Smooth muscle cell (in vitro differentiated cells): Measurements from ENCODE around the gene RBFOX2. TPM values are rescaled to one million over a fixed set of nuclear protein-coding genes. Genes with fewer than 3 reads are reported as not detected.

ENCODE experiments used
- DNase-seq: peaks from one replicate; lab custom pipeline; 2025; ENCODE audit not compliant: unreplicated experiment; lab: John Stamatoyannopoulos, UW
- H2AFZ ChIP-seq: fragments of 200-600 bp; sonication (generic); 2 replicates; pipeline ENCODE4 v1.6.0; 2016; ENCODE audit warnings: antibody characterized with exemption, low read depth, mild to moderate bottlenecking
- H3F3A ChIP-seq: fragments of 200-600 bp; sonication (generic); 2 replicates; pipeline ENCODE4 v1.6.0; 2017; ENCODE audit warnings: antibody characterized with exemption, low read depth
- H3K27ac ChIP-seq: fragments of 200-600 bp; sonication (generic); 2 replicates; pipeline ENCODE4 v1.5.1; 2016; ENCODE audit warnings: low read depth, mild to moderate bottlenecking
- H3K27me3 ChIP-seq: fragments of 200-600 bp; sonication (generic); 2 replicates; pipeline ENCODE4 v1.6.1; 2016; ENCODE audit warnings: low read depth, mild to moderate bottlenecking
- H3K36me3 ChIP-seq: fragments of 200-600 bp; sonication (generic); 2 replicates; pipeline ENCODE4 v1.5.1; 2016; ENCODE audit warnings: low read depth
- H3K4me1 ChIP-seq: fragments of 200-600 bp; sonication (generic); 2 replicates; pipeline ENCODE4 v1.5.1; 2016; ENCODE audit warnings: low read depth
- H3K4me2 ChIP-seq: fragments of 200-600 bp; sonication (generic); 2 replicates; pipeline ENCODE4 v1.6.0; 2016; ENCODE audit warnings: mild to moderate bottlenecking
- H3K4me3 ChIP-seq: fragments of 200-600 bp; sonication (generic); 2 replicates; pipeline ENCODE4 v1.5.1; 2016; ENCODE audit warnings: mild to moderate bottlenecking
- H3K79me2 ChIP-seq: fragments of 200-600 bp; sonication (generic); 2 replicates; pipeline ENCODE4 v1.6.0; 2016; ENCODE audit warnings: low read depth, mild to moderate bottlenecking
- H3K9ac ChIP-seq: fragments of 200-600 bp; sonication (generic); 2 replicates; pipeline ENCODE4 v1.6.0; 2016; ENCODE audit warnings: low read depth
- H3K9me3 ChIP-seq: fragments of 200-600 bp; sonication (generic); replicated peaks from 2 replicates; pipeline ENCODE4 v1.5.1; 2016; ENCODE audit warnings: low read depth
- H4K20me1 ChIP-seq: fragments of 200-600 bp; sonication (generic); 2 replicates; pipeline ENCODE4 v1.6.0; 2016; ENCODE audit warnings: low read depth
- CTCF ChIP-seq: fragments of 200-600 bp; sonication (generic); IDR thresholded peaks from 2 replicates; pipeline ENCODE4 v1.5.1; 2017; ENCODE audit warnings: borderline replicate concordance, mild to moderate bottlenecking, antibody characterized with exemption; ENCODE audit not compliant: insufficient read depth, poor library complexity, severe bottlenecking
- WGBS: methylation state at CpG from one replicate; pipeline ENCODE4 v1.1.7; 2016; ENCODE audit warnings: low lambda C conversion rate; 5-methylcytosine and 5-hydroxymethylcytosine counted together
- polyA plus RNA-seq: library from polyadenylated mRNA; unstranded; fragments of >200 nt; fragmentation: Nextera tagmentation; extraction: Ambion mirVana; gene quantifications from 2 replicates; pipeline ENCODE4 v1.2.1, GENCODE V29; 2016
- total RNA-seq: library from RNA; depleted of rRNA; stranded (reverse); fragments of >200 nt; gene quantifications from 2 replicates; pipeline ENCODE4 v1.2.3, GENCODE V29; 2014

RBFOX2 gene
- total and polyA plus RNA-seq, 2 experiments from 2014 or later = 128 to 144 TPM

GRCh38 chr22:35721960-35722359 is 306.7 kb downstream of the RBFOX2 start:
- Histone ChIP-seq H3K4me1 (no peaks in the 10 kb centered on the region), H3K9ac (no peak overlapping the region), H3K36me3 (no peaks in the 10 kb centered on the region), H2AFZ (no peak overlapping the region), H3K4me2 (no peak overlapping the region), H3K9me3 (no peaks in the 10 kb centered on the region), H3K79me2 (no peaks in the 10 kb centered on the region), H3K27me3 (no peaks in the 10 kb centered on the region), H4K20me1 (no peaks in the 10 kb centered on the region), H3K4me3 (no peak overlapping the region), H3K27ac (no peak overlapping the region), H3F3A (no peaks in the 10 kb centered on the region)
- no peak for TF ChIP-seq CTCF
- 78% methylated on average over 4 of the region's 4 CpGs for WGBS
- no peak for DNase-seq

GRCh38 chr22:35719212-35719875 is 309.3 kb downstream of the RBFOX2 start:
- H3K4me2 ChIP-seq = no peak overlapping the region
- H3K79me2 ChIP-seq = no peaks in the 10 kb centered on the region
- no peaks in the 10 kb centered on the region for H3K4me1 ChIP-seq
- H3K27ac ChIP-seq = no peak overlapping the region
- H3K36me3 ChIP-seq = no peaks in the 10 kb centered on the region
- H3F3A ChIP-seq = no peaks in the 10 kb centered on the region
- no peaks in the 10 kb centered on the region for H3K9me3 ChIP-seq
- TF ChIP-seq CTCF = no peak
- H3K4me3 ChIP-seq = no peak overlapping the region
- H2AFZ ChIP-seq = no peak overlapping the region
- WGBS = 88% methylated on average over 15 of the region's 15 CpGs
- DNase-seq = no peak
- no peaks in the 10 kb centered on the region for H3K27me3 ChIP-seq
- no peaks in the 10 kb centered on the region for H4K20me1 ChIP-seq
- no peak overlapping the region for H3K9ac ChIP-seq

GRCh38 chr22:35717572-35717971 is 311.1 kb downstream of the RBFOX2 start, which contains the start of gene APOL5:
Gene APOL5, plus strand, starts transcription at chr22:35717872. Its CDS starts 0 bp downstream, at chr22:35717872.
- TF ChIP-seq CTCF = no peak
- no peak within 1 kb of the TSS for H3K4me3 ChIP-seq
- H3K27me3 ChIP-seq = no peaks in the 10 kb centered on the region
- no peaks in the 10 kb centered on the region for H3F3A ChIP-seq
- H4K20me1 ChIP-seq = no peaks in the 10 kb centered on the region
- H3K79me2 ChIP-seq = no peaks in the 10 kb centered on the region
- 88% methylated on average over 3 of the region's 3 CpGs for WGBS
- no peaks in the 10 kb centered on the region for H3K4me1 ChIP-seq
- no peaks in the 10 kb centered on the region for H3K9me3 ChIP-seq
- no peak within 1 kb of the TSS for H2AFZ ChIP-seq
- H3K27ac ChIP-seq = no peak within 1 kb of the TSS
- no peaks in the 10 kb centered on the region for H3K36me3 ChIP-seq
- DNase-seq = no peak
- no peak within 1 kb of the TSS for H3K4me2 ChIP-seq
- no peak within 1 kb of the TSS for H3K9ac ChIP-seq

- H3K9ac ChIP-seq = no peak overlapping the region
- no peak overlapping the region for H2AFZ ChIP-seq
- no peaks in the 10 kb centered on the region for H3K79me2 ChIP-seq
- TF ChIP-seq CTCF = no peak
- H3K4me1 ChIP-seq = no peaks in the 10 kb centered on the region
- H3F3A ChIP-seq = no peaks in the 10 kb centered on the region
- no peaks in the 10 kb centered on the region for H3K36me3 ChIP-seq
- H3K9me3 ChIP-seq = no peaks in the 10 kb centered on the region
- DNase-seq = no peak
- no peak overlapping the region for H3K4me2 ChIP-seq
- H4K20me1 ChIP-seq = no peaks in the 10 kb centered on the region
- H3K27me3 ChIP-seq = no peaks in the 10 kb centered on the region
- H3K4me3 ChIP-seq = no peak overlapping the region
- no peak overlapping the region for H3K27ac ChIP-seq
- 92% methylated on average over 2 of the region's 2 CpGs for WGBS
Measured at GRCh38 chr22:35712672-35713071, 316.0 kb downstream of the RBFOX2 start.
